ENCODE results near the gene RPSA.
"Not testable (repeated sequence)": the region's sequence is repeated elsewhere in the genome, so short reads cannot be mapped to it uniquely, and the experiment has no call there.

RPSA gene

GRCh38 chr3:39419742-39420315, 13.3 kb downstream of the RPSA start:
- no peak for DNase-seq (ENCODE audit: low spot score)

GRCh38 chr3:39420543-39420942, 14.0 kb downstream of the RPSA start:
- DNase-seq (ENCODE audit: low spot score), result no peak

- DNase-seq (ENCODE audit: low spot score), result no peak
These were observed 17.0 kb downstream of the RPSA start for GRCh38 chr3:39423436-39423970.

GRCh38 chr3:39426312-39426711, 19.8 kb downstream of the RPSA start:
- no peak for DNase-seq (ENCODE audit: low spot score)

GRCh38 chr3:39427506-39427905, 21.0 kb downstream of the RPSA start:
- DNase-seq (ENCODE audit: low spot score), result no peak

GRCh38 chr3:39428745-39429201, 22.3 kb downstream of the RPSA start:
- no peak for DNase-seq (ENCODE audit: low spot score)

- no peak for DNase-seq (ENCODE audit: low spot score)
These were observed 22.9 kb downstream of the RPSA start for GRCh38 chr3:39429466-39429865.

- DNase-seq (ENCODE audit: low spot score), result no peak
These were observed 25.8 kb downstream of the RPSA start for GRCh38 chr3:39432342-39432741.

- DNase-seq (ENCODE audit: low spot score), result peak; percentile 61
These were observed 27.1 kb downstream of the RPSA start for GRCh38 chr3:39433642-39434041.

- DNase-seq (ENCODE audit: low spot score), result peak; percentile 66
These were observed 28.1 kb downstream of the RPSA start for GRCh38 chr3:39434574-39434973.

GRCh38 chr3:39435006-39435748, 28.7 kb downstream of the RPSA start:
- no peak for DNase-seq (ENCODE audit: low spot score)

GRCh38 chr3:39438880-39439279, 32.4 kb downstream of the RPSA start:
- no peak for DNase-seq (ENCODE audit: low spot score)

- DNase-seq (ENCODE audit: low spot score), result no peak
These were observed 33.8 kb downstream of the RPSA start for GRCh38 chr3:39440316-39440715.

GRCh38 chr3:39443530-39443929, 37.0 kb downstream of the RPSA start:
- no peak for DNase-seq (ENCODE audit: low spot score)

- no peak for DNase-seq (ENCODE audit: low spot score)
These were observed 39.4 kb downstream of the RPSA start for GRCh38 chr3:39445927-39446326.

- DNase-seq (ENCODE audit: low spot score), result no peak
These were observed 39.9 kb downstream of the RPSA start for GRCh38 chr3:39446444-39446843.

GRCh38 chr3:39447637-39448483, 41.3 kb downstream of the RPSA start:
- peak; percentile 86 for DNase-seq (ENCODE audit: low spot score)

GRCh38 chr3:39448506-39449233, 42.1 kb downstream of the RPSA start:
- DNase-seq (ENCODE audit: low spot score), result no peak

- DNase-seq (ENCODE audit: low spot score), result no peak
These were observed 43.3 kb downstream of the RPSA start for GRCh38 chr3:39449796-39450195.

GRCh38 chr3:39453134-39453533, 46.6 kb downstream of the RPSA start:
- no peak for DNase-seq (ENCODE audit: low spot score)

GRCh38 chr3:39453872-39454271, 47.4 kb downstream of the RPSA start:
- DNase-seq (ENCODE audit: low spot score), result not testable (repeated sequence)

All from AG20443 (cell line).